Stimulated activated naive CD8-positive, alpha-beta T cell treated with anti-CD3 and anti-CD28 coated beads, Interleukin-15, Interleukin-2, amounts not matched to agents 100 U/mL and 50 U/mL, for 24 hours (primary cell): Measurements from ENCODE around the gene CRK.

ENCODE experiments used
- ATAC-seq: fragments of 150-1000 bp; cut with Tn5 transposase; one replicate; pipeline ENCODE4 v1.10.0; 2021
- DNase-seq: peaks from one replicate; pipeline ENCODE4 v3.0.0; 2021

Gene CRK

DNA sequence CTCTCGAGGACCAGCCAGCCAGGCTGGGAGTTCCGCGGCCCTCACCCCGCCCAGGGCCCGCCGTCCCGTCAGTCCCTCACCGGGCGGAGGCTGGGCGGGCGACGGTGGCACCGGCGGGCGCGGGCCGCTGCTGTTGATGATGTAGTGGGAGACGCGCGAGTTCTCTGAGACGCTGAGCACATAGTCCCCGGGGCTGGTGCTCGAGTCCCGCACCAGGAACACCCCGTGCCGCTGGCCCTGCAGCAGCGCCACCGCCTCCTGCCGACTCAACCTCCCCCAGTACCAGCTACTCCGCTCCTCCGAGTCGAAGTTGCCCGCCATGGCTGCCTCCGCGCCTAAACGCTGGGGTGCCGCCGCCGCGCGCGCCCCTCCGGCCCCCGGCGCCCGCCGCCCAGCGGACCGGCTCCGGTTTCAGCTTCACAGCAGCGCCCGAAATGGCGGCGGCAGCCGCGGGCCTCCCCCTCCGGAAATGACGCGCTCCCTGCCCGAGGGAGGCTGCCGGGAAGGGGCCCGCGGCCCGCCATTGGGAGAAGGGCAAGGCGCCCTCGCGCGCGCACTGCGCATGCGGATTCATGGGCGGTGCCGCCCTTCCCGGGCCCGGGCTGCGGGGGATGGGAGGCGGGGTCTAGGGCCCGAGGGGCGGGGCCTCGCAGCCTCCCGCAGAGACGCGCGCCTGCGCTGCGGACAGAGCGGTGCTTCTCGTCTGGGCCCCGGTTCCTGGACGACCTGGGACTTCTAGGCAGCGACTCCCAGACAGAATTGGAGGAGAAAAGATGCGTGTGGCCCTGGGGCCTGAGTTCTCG lies at the start of gene CRK:
Gene CRK, minus strand, starts transcription at position 436 of the 803 bp plus-strand sequence. Its CDS starts 115 bp downstream, at position 321.
- ATAC-seq (peak; percentile 92), DNase-seq (peak; percentile 100)

DNA sequence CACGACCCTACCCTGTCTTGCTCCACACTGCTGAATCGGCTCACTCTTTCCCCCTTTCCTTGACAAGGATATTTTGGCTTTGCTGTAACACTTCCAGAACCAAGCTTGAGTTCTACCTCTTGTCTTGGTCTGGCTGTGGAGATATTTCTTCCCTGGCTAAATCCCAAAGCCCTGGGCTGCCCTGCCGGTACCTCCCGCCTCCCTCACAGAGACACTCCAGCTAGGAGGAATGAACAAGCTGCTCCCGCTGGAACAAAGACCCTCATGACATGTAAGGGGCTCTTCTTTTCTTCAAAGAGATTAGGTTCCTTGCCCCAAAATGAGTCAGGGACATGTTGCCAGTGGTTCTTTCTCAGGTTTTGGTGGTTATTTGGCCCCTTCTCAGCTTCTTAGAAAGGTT lies 49.6 kb upstream of the CRK start:
- DNase-seq = no peak
- no peak for ATAC-seq

DNA sequence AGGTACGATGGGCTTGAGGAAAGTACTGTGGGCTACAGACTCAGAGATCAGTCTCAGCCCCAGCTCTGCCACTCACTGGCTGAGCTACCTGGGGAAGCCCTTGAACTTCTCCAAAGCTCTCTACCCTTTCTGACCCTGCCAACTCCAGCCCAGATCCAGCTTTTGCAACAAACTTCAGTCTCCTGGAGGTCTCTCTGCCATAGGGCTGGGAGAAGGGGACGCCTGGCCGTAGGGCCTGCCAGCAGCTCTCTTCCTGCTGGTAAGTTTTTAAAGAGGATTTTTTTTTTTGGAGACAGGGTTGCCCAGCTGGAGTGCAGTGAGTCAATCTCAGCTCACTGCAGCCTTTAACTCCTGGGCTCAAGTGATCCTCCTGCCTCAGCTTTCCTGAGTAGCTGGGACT lies 48.8 kb upstream of the CRK start:
- ATAC-seq = no peak
- no peak for DNase-seq

DNA sequence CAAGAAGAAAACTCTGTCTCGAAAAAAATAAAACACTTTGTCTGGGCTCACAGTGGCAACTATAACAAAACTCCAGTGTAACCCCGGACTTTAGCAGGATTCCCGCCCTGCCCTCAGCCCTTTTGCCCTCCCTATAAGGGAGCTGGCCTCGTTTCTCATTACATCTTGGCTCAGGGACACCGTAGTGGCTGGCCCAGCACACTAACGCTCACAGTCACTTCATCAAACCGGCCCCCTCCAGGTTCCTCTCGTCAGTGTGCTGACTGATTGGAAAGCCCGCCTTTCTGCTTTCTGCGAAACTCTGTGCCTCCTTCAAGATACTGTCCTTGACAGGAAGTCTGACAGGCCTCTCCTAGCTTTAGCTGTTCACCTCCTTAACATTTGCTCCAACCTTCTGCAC lies 47.7 kb upstream of the CRK start:
- no peak for DNase-seq
- ATAC-seq = no peak

DNA sequence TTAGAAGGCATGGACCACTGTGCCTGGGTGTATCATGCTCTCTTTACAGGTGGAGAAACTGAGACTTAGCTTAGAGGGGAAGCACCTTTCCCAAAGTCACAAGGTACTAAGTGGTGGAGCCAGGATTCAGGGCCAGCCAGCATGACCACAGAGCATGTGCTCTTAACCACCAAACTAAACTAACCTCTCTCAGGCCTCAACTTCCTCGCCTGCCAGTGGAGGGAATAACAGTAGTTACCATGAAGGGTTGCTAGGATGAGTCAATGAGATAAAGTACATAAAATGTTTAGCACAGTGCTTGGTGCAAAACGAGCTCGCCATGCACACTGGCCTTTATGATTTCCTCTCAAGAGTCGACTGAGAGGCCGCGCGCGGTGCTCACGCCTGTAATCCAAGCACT lies 42.8 kb upstream of the CRK start:
- no peak for DNase-seq
- ATAC-seq = no peak

DNA sequence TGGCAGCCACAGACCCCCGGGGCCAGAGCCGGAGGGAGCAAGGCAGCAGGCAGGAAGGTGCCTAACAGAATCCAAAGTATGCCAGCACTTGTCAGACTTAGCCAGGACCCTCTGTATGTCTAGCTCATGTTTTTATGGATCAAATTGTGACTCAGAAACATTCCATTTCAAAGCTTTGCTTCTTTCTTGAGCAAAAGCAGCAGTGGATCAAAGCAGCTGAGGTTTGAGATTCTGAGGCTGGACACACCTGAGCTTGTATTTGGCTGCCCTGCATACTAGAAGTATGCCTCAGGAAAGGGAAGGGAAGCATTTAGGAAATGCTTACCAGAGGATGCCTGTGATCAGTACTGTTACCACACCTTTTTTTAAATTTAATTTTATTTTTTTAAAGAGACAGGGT lies 42.2 kb upstream of the CRK start:
- no peak for DNase-seq
- ATAC-seq = no peak

DNA sequence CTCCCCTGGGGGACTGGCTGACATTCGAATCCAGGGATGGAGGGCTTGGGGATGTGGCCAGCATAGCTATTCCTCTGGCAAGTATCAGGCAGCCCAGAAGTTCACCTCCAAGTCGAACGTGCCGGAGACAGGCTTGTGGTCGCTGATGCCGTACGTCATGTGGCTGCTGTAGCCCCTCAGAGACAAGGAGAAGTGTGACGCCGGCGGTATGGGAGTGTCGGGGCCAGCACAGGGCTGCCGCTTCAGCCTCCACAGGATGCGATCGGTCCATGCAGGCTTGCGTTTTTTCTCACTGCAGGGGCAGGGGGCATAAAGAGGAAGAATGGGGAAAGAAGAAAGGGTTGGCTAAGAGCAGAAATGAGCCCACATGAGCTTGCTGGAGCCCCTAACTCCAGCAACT lies 41.8 kb upstream of the CRK start:
- no peak for DNase-seq
- no peak for ATAC-seq

DNA sequence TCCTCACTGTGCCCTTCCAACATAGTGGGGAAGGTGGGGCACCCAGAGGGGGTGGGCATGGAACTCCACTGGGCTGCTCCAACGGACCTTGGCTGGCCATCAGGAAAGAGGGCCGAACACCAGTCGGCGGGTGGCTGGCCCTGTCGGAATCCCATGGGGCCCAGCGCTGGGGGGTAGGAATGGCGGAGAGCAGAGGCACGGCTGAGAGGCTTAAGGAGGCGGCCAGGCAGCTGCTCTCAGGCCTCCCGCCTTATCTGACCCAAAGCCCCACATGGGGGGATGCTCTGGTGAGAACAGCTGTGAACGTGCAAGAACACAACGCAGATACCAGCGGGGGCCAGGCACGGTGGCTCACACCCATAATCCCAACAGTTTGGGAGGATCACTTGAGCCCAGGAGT lies 40.8 kb upstream of the CRK start:
- ATAC-seq = no peak
- no peak for DNase-seq

DNA sequence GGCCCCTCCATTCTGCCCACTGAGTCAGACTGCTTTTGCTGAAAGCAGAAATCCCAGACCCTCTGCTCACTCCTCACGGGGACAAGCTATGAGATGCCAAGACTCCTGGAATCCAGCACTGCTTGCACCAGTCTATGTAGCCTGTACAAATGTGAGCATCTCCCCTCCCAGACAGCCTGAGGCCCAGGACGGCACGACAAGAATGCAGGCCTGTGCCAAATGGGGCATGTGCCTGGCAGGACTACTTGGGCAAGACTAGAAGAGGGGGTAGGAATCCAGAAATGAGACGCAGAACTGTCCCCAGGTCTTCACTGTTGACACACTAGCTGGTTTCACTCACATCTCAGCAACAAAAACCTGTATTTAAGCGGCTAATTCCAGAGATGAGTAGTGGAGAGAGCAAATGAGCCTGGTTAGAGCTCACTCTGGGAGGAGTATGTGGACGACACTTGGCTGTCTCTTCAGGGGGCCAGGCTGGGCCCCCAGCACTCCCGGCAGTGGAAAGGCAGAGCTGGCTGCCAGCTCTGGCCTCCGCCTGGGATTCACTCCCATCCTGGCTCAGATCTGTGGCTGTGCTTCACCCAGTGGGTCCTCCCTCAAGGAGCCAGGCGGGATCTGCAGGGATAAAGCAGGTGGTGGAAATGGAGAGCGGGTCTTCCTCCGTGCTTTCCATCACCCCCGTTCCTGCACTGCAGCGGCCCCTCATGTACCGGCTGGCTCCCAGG lies 39.4 kb upstream of the CRK start:
- ATAC-seq = no peak

DNA sequence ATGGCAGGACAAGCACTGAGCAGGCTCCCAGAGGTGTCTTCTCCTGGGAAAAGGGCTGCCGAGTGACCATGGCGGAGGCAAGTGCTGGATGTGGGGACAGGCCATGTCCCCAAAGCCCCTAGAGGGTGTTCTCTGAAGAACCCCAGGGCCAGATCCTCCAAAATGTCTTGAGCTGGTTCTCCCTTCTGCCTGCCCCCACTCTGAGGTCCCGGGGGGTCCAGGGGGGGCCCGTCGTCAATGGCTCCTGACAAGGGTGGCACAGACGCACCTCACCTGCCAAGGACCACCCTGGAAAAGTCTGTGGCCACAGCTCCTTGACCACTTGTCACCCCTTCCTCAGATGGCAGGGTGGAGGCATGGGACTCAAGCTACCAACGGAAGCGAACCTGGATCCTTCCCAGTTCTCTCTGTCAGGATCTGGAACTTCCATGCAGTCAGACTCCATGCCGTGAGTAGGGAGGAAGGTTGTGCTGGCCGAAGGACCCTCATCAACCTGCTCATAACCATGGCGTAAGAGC lies 38.8 kb upstream of the CRK start:
- DNase-seq (no peak), ATAC-seq (no peak)

More for the DNA sequence above, 39.4 kb upstream of the CRK start:
- no peak for DNase-seq

DNA sequence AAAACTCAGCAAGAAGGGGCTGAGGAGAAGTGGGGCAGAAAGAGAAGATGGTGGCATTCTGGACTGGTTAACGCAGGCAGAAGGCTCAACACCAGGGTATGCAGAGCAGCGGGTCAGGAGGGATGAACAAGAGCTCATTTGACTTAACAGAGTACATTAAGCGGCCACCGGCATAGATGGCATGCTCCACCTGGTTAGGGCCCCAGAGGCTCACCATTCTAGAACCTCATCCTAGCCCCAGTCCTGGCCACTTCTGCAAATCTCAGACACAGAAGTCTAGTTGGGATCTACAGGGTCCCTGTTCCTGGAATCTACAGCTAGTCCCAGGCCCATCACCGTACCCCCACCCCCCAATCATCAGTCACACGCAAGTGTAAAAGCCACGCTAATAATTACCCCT lies 38.2 kb upstream of the CRK start:
- DNase-seq (no peak), ATAC-seq (no peak)

DNA sequence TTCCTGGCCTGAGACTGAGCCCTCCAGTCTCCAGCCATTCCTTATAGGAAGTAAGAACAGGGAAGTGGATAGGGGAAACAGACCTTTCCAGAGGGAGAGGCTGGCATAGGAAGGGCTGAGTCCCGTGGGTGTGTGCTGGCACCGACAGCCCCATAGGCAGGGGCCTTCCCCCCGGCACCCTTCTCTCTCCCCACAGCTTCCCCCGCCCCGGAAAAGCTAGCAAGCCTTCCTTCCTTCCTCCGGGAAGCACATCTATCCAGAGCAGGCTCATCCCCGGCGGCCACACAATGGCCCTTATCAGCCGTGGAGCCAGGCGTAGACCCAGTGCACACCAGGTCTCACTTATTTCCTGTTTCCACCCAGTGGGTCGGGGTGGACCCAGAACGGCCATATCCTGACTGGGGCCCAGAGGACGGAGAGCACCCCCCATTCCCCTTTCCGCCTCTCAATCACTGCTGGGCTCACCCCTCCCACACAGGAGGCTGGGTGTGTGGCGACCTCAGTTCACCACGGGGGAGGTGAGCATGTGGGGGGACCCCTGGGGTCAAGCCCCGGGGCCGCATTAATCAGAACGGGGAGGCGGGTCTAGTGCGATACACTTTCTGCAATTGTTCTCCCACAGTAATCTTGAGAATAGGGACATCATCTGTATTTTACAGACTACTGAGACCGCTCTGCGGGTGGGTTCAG lies 37.4 kb upstream of the CRK start:
- ATAC-seq = no peak

DNA sequence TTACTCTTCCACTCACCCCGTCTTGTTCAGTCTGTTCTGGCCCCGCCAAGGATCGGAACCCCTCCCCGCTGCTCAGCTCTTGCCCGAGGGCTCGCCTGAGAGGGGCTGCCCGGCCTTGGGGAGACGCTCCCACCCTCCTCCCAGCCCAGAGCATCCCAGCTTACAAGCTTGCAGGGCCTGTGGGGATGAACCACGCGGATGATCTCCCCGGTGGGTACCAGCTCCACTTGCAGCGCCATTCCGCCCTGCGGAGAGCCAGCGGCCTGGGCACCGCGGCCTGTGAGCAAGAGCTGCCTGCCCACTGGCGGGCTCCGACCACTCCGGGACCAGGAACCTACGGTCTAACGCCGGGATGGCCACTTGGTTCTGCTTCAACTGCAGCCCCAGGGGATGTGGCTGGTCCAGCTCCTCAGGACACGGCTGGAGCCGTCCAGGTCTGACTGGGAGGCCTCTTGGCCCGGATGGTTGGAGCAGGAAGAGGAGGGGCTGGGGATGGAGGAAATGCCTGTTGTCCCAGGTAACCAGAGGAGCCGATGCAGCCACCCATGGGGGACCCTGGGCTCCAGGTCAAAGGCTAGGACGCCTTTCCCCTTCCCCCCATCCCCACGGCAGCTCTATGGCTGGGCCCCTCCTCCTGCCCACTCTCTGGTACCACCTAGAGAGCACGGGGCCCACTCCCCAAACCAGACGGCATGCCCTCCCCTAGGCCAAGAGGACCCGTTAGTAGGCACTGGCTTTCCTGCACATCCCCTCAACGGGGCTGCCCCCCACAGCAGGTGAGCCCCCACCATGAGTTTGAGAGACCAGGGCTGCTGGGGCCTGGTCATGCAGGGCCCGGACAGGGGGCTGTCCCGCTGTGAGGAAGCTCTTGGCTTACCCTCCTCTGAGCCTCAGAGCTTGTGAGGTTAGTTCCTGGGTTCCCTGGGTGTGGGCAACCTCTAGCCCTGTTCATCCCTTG lies 36.5 kb upstream of the CRK start, which contains the start of gene MYO1C:
Gene MYO1C, minus strand, starts transcription at position 438 of the 958 bp plus-strand sequence. Its CDS starts 199 bp downstream, at position 239.
- no peak for DNase-seq
- ATAC-seq = no peak

More for the DNA sequence above, 37.4 kb upstream of the CRK start:
- DNase-seq = no peak

DNA sequence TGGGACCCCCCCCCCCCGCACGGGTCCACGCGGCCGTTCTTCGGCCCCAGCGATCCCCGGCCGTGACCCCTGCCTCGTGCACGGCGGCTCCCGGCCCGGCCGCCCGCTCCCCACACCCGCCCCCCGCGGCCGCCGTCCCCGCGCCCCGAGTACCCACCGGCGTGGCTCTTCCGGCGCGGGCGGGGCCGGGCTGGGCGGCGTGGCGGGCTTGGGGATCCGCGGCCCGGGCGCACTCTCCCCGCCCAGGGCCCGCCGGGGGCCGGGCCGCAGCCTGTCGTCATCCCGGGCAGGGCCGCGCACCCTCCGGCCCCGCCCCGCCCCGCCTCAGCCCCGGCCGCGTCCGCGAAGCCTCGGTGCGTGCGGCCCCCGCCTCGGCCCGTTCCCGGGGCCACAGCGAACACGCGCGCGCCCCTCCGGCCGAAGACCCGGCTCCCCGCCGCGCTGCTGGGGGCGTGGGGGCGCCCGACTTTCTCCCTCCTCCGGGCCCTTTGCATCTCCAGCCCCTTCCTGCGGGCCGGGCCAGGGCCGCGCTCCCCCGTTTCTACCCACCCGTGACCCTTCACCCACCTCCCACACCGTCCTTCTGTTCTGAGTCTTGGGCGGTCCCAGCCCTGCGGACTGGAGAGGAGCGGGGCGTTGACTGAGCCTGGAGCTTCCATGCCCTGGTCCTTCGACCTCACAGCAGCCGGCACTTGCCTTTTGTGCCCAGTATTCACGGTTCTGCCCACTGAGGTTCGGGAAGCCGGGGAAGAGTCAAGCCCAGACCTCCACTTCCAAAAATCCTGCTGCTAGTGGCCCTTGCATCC lies 35.6 kb upstream of the CRK start:
- DNase-seq (peak; percentile 67), ATAC-seq (peak; percentile 51)

DNA sequence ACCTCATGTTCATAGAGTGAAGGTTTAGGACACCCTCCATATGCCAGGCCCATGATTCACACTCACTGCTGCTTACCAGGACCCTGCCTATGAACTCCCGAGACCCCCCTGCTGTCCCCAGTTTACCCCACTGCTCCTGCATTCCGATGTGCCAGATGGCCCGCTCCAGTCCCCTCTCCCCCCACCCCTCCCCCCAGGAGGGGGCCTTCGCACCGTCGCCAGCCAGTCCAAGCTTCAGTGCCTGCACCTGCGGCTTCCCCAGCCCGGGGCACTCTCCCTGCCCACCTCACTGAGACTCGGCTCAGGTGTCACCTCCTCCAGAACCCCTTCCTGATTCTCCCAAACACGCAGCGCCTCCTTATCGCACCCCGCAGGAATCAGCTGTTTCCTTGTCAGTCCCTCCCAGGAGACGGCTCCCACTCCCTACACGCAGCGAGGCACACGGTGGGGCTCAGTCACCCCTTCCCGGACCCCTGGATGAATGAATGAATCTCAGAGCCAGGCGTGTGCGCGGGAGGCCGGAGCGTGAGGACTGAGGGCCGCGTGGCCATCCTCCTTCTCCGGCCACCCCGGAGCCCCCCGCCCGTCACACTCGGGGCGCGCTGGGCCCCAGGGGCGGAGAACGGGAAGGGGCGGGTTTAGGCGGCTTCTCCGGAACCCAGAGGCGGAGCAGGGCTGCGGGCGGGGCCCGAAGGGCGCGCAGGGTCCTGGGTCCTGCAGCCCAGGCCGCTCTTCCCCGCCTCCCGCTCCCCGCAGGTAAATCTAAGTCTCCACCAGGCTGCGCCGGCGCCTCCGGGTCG lies 34.8 kb upstream of the CRK start:
- peak; percentile 58 for ATAC-seq
- DNase-seq = peak; percentile 80

DNA sequence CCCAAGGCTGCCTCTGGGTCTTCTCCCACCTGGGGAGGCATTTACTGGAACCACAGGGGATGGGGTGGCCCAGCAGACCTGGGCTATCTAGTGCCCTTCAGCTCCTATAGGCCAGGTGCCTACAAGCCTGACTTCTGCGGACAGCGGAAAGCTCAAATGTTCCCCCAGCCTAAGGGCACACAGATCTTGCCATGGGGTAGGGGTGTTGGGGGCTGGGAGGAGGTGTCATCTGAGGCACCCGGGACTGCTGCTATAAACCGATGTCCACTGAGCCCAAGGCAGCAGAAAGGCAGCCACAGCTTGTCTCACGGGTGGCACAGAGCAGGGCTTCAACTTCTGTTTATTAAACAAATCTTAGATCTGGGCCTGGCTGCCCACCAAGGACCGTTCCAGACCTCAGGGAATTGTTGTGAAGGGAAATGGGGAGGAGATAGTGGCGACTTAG lies 32.8 kb upstream of the CRK start:
- ATAC-seq = no peak
- no peak for DNase-seq

DNA sequence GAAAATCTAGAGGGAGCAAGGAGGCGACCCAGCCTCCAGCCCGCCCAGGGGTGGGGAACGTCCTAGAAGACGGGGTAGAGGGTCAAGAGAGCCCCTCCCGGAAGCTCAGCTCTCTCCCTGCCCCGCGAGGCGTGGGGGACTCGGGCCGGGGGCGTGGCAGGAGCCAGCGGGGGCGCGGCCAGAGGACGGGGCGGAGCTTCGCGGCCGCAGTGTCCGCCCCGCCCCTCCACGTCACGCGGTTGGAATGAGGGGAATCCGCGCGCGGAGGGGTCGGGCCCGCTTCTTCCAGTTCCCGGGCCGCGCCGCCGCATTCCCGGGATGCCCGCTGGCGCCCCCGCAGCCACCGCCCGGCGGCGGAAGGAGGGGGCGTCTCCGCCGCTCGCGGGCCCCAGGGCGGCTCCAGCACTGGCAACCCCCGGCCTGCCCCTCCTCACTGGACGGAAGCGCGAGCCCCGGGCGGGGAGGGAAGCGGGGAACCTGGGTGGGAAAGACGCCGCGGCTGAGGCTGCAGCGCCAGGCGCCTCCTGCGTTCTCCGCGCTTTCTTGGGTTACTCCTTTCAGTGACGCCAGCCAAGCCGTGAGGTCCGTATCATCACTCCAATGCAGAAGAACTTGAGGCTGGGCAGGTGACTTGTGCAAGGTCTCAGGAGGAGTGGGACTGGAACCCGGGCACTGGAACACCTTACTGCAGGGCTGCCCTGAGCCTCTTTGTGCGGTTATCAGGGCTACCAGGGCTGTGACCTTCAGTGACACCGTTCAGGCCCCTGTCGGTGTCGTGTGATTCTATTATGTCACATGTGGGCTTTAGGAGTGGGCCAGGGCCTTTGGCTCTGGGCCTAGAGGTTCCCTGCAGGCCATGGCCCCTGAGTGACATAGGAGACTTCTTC lies 32.1 kb upstream of the CRK start:
- ATAC-seq (no peak), DNase-seq (peak; percentile 82)
